NCI-H1092 (cell line): ENCODE results near the gene FAM53B.
A peak's percentile ranks its signal among the peaks of the same experiment; 100 is the strongest.

Experiments used
- DNase-seq: peaks from one replicate; lab custom pipeline; 2025; lab: John Stamatoyannopoulos, UW

Gene FAM53B

GRCh38 chr10:124708922-124709520 lies 35.2 kb downstream of the FAM53B start:
- DNase-seq, result no peak

- DNase-seq, result peak; percentile 54
Observed at GRCh38 chr10:124708246-124708779, 35.9 kb downstream of the FAM53B start.

GRCh38 chr10:124707551-124707950 lies 36.6 kb downstream of the FAM53B start:
- no peak for DNase-seq

- DNase-seq, result no peak
Observed at GRCh38 chr10:124707144-124707467, 37.1 kb downstream of the FAM53B start.

GRCh38 chr10:124706462-124707143 lies 37.6 kb downstream of the FAM53B start:
- no peak for DNase-seq

GRCh38 chr10:124705817-124706461 lies 38.2 kb downstream of the FAM53B start:
- no peak for DNase-seq

GRCh38 chr10:124705381-124705740 lies 38.8 kb downstream of the FAM53B start:
- DNase-seq, result no peak

- no peak for DNase-seq
Observed at GRCh38 chr10:124704428-124705380, 39.5 kb downstream of the FAM53B start.

GRCh38 chr10:124703778-124704427 lies 40.3 kb downstream of the FAM53B start:
- no peak for DNase-seq

- no peak for DNase-seq
Observed at GRCh38 chr10:124703372-124703771, 40.8 kb downstream of the FAM53B start.

GRCh38 chr10:124701881-124702656 lies 42.1 kb downstream of the FAM53B start:
- DNase-seq, result no peak

- DNase-seq, result no peak
Observed at GRCh38 chr10:124701435-124701834, 42.7 kb downstream of the FAM53B start.

- DNase-seq, result no peak
Observed at GRCh38 chr10:124701038-124701365, 43.2 kb downstream of the FAM53B start.

GRCh38 chr10:124700293-124701037 lies 43.7 kb downstream of the FAM53B start:
- DNase-seq, result no peak

GRCh38 chr10:124699471-124700292 lies 44.5 kb downstream of the FAM53B start:
- no peak for DNase-seq

- no peak for DNase-seq
Observed at GRCh38 chr10:124698545-124699469, 45.4 kb downstream of the FAM53B start.

- no peak for DNase-seq
Observed at GRCh38 chr10:124697837-124698544, 46.2 kb downstream of the FAM53B start.

GRCh38 chr10:124697443-124697836 lies 46.7 kb downstream of the FAM53B start:
- no peak for DNase-seq
